Measurements from ENCODE around the gene REV3L.

Gene REV3L

GRCh38 chr6:111468329-111469012, 14.5 kb downstream of the REV3L start:
- DNase-seq, result no peak

GRCh38 chr6:111464184-111464583, 18.8 kb downstream of the REV3L start:
- no peak for DNase-seq

- DNase-seq, result no peak
These were observed 20.1 kb downstream of the REV3L start for GRCh38 chr6:111462770-111463391.

GRCh38 chr6:111461860-111462259, 21.2 kb downstream of the REV3L start:
- no peak for DNase-seq

GRCh38 chr6:111458670-111459232, 24.3 kb downstream of the REV3L start:
- no peak for DNase-seq

- DNase-seq, result no peak
These were observed 26.8 kb downstream of the REV3L start for GRCh38 chr6:111456208-111456607.

- no peak for DNase-seq
These were observed 32.4 kb downstream of the REV3L start for GRCh38 chr6:111450636-111451035.

GRCh38 chr6:111450087-111450486, 32.9 kb downstream of the REV3L start:
- DNase-seq, result no peak

- no peak for DNase-seq
These were observed 33.9 kb downstream of the REV3L start for GRCh38 chr6:111449129-111449528.

- DNase-seq, result no peak
These were observed 36.0 kb downstream of the REV3L start for GRCh38 chr6:111447051-111447450.

- no peak for DNase-seq
These were observed 37.2 kb downstream of the REV3L start for GRCh38 chr6:111445861-111446267.

GRCh38 chr6:111444794-111445193, 38.2 kb downstream of the REV3L start:
- DNase-seq, result no peak

GRCh38 chr6:111441678-111442243, 41.3 kb downstream of the REV3L start:
- no peak for DNase-seq

GRCh38 chr6:111439171-111439570, 43.8 kb downstream of the REV3L start:
- no peak for DNase-seq

GRCh38 chr6:111437573-111437972, 45.4 kb downstream of the REV3L start:
- no peak for DNase-seq

- no peak for DNase-seq
These were observed 50.5 kb downstream of the REV3L start for GRCh38 chr6:111432511-111432910.

GRCh38 chr6:111430605-111431376, 52.2 kb downstream of the REV3L start:
- DNase-seq, result no peak

- DNase-seq, result no peak
These were observed 53.4 kb downstream of the REV3L start for GRCh38 chr6:111429571-111429970.

- no peak for DNase-seq
These were observed 54.2 kb downstream of the REV3L start for GRCh38 chr6:111428811-111429210.

GRCh38 chr6:111427341-111428116, 55.5 kb downstream of the REV3L start:
- no peak for DNase-seq

GRCh38 chr6:111423960-111424846, 58.8 kb downstream of the REV3L start:
- no peak for DNase-seq

All from NCI-H526 (cell line).